HepG2 (cell line): ENCODE data around the gene ACACB. TPM values are rescaled to one million over a fixed set of nuclear protein-coding genes. Genes with fewer than 3 reads are reported as not detected.
A peak's percentile ranks its signal among the peaks of the same experiment; 100 is the strongest.

Experiments
- CBX5 ChIP-seq: sonication (generic); formaldehyde crosslinking; IDR thresholded peaks from 2 replicates; pipeline ENCODE4 v1.4.0; 2020; ENCODE audit warnings: missing genetic modification reagents, borderline replicate concordance
- ELF3 ChIP-seq: IDR thresholded peaks from 2 replicates; pipeline ENCODE4 v1.6.1; 2016; ENCODE audit warnings: missing genetic modification reagents, missing compliant biosample characterization
- ETV5 ChIP-seq: IDR thresholded peaks from 2 replicates; pipeline ENCODE4 v1.6.1; 2018; ENCODE audit warnings: missing biosample characterization, missing genetic modification reagents, inconsistent platforms, borderline replicate concordance
- FOXK1 ChIP-seq: sonication (generic); formaldehyde crosslinking; IDR thresholded peaks from 2 replicates; pipeline ENCODE4 v1.4.0; 2020; ENCODE audit warnings: low read depth, missing genetic modification reagents, borderline replicate concordance
- HDAC2 ChIP-seq: sonication (generic); formaldehyde crosslinking; IDR thresholded peaks from 2 replicates; pipeline ENCODE4 v1.4.0; 2020; ENCODE audit warnings: missing genetic modification reagents
- HIVEP1 ChIP-seq: sonication (generic); formaldehyde crosslinking; IDR thresholded peaks from 2 replicates; pipeline ENCODE4 v1.4.0; 2020; ENCODE audit warnings: mild to moderate bottlenecking, missing genetic modification reagents
- HNRNPK ChIP-seq: fragments of 200-400 bp; formaldehyde crosslinking; IDR thresholded peaks from 2 replicates; pipeline ENCODE4 v1.6.1; 2018; ENCODE audit warnings: low read length, low read depth, moderate library complexity, mild to moderate bottlenecking; ENCODE audit not compliant: poor library complexity, severe bottlenecking
- KAT8 ChIP-seq: IDR thresholded peaks from 2 replicates; pipeline ENCODE4 v1.6.1; 2016; ENCODE audit warnings: missing genetic modification reagents, missing compliant biosample characterization
- MAFF ChIP-seq: IDR thresholded peaks from 2 replicates; pipeline ENCODE4 v1.6.1; 2011; ENCODE audit warnings: low read depth, low read length, improper control_type of control experiment
- SOX6 ChIP-seq, 2 experiments: fragments of 450-650 bp in 1 of 2; sonication (generic) in 1 of 2; formaldehyde crosslinking in 1 of 2; IDR thresholded peaks; 2 replicates each; pipeline versions ENCODE4 v1.4.0 to v1.6.1; 2017 to 2020; ENCODE audit warnings: antibody characterized with exemption in 1 of 2, mild to moderate bottlenecking in 1 of 2, missing genetic modification reagents in 1 of 2
- ZFP41 ChIP-seq: sonication (generic); formaldehyde crosslinking; IDR thresholded peaks from 2 replicates; pipeline ENCODE4 v1.4.0; 2020; ENCODE audit warnings: mild to moderate bottlenecking, missing genetic modification reagents, borderline replicate concordance
- ZFYVE20 ChIP-seq: sonication (generic); formaldehyde crosslinking; IDR thresholded peaks from 2 replicates; pipeline ENCODE4 v1.8.0; 2023; ENCODE audit warnings: low read depth, mild to moderate bottlenecking, moderate library complexity, missing genetic modification reagents, borderline replicate concordance
- ZKSCAN1 ChIP-seq: fragments of 150-350 bp; IDR thresholded peaks from 2 replicates; pipeline ENCODE4 v1.6.1; 2014; ENCODE audit warnings: low read length
- ZNF567 ChIP-seq: sonication (generic); formaldehyde crosslinking; IDR thresholded peaks from 2 replicates; pipeline ENCODE4 v1.8.1; 2023; ENCODE audit warnings: mild to moderate bottlenecking, missing genetic modification reagents, borderline replicate concordance
- polyA plus RNA-seq, 8 experiments: library from polyadenylated mRNA; depleted of rRNA in 3 of 8; stranded (reverse) in 7 of 8; unstranded in 1 of 8; fragments of >200 nt; fragmentation: Illumina TruSeq in 4 of 8; extraction: Trizol in 4 of 8; gene quantifications; 2 replicates each; pipeline versions ENCODE4 v1.2.1 to v1.2.3, GENCODE V29; 2011 to 2016; ENCODE audit warnings: low read depth in 4 of 8, missing spikeins in 1 of 8, mixed read lengths in 1 of 8; ENCODE audit not compliant: insufficient read depth in 1 of 8
- total RNA-seq, 5 experiments: library from RNA; depleted of rRNA; stranded (reverse); fragments of >200 nt; fragmentation: Illumina TruSeq; extraction: Trizol; gene quantifications; 2 replicates each; pipeline ENCODE4 v1.2.3, GENCODE V29; 2016; ENCODE audit warnings: low read depth in 1 of 5
- TF ChIP-seq, protein P1 (sequence below): sonication (generic); formaldehyde crosslinking; IDR thresholded peaks from 2 replicates; pipeline ENCODE4 v1.4.0; 2020; ENCODE audit warnings: missing genetic modification reagents, borderline replicate concordance
- TF ChIP-seq, protein P2 (sequence below): sonication (generic); formaldehyde crosslinking; IDR thresholded peaks from 2 replicates; pipeline ENCODE4 v1.8.0; 2022; ENCODE audit warnings: mild to moderate bottlenecking, missing genetic modification reagents, borderline replicate concordance
- TF ChIP-seq, protein P3 (sequence below): sonication (generic); formaldehyde crosslinking; IDR thresholded peaks from 2 replicates; pipeline ENCODE4 v1.5.1; 2020; ENCODE audit warnings: mild to moderate bottlenecking, missing genetic modification reagents, moderate library complexity
- TF ChIP-seq, protein P4 (sequence below): sonication (generic); formaldehyde crosslinking; IDR thresholded peaks from 2 replicates; pipeline ENCODE4 v1.5.0; 2020; ENCODE audit warnings: missing genetic modification reagents

The ACACB gene
- total and polyA plus RNA-seq, 2 of the 13 experiments (the other 11 are each of a cell fraction or from before 2014, with no cell fraction given), result 6.2 to 8.6 TPM

DNA sequence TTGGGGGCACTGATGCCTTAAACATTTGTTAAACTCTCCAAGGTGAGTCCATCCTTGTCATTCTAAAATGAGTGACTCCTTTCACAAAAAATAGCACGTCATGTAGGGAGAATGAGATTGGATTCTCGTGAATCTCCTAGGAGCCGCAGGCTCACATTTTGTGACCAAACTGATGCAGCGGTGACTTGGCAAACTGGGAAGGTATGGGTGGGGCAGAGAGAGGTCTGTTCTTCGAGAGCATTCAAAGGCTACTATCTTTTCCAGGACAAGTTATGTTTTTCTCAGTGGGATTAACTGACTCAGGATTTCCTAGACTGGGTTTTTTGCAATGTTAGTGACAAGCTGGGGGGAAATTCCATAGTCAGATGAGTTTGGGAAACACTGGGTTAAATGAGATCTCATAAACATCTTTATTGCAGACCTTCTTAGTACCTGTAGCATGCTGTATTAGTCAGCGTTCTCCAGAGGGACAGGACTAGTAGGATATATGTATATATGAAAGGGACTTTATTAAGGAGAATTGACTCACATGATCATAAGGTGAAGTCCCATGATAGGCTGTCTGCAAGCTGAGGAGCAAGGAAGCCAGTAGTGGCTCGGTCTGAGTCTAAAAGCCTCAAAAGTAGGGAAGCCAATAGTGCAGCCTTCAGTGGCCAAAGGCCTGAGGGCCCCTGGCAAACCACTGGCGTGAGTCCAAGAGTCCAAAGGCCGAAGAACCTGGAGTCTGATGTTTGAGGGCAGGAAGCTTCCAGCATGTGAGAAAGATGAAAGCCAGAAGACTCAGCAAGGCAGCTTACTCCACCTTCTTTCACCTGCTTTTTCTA, 131.7 kb downstream of the ACACB start (continued):
- TF ChIP-seq ZKSCAN1 (no peak), HNRNPK (no peak), CBX5 (CRISPR knock-in tag) (peak; percentile 28; the same call in 1 of the 2 replicates), ZNF567 (CRISPR knock-in tag) (no peak), FOXK1 (CRISPR knock-in tag) (0 out of 2 replicates have a peak, but pooled peaks have one; percentile 32), KAT8 (CRISPR knock-in tag) (peak; percentile 52; the same call in 1 of the 2 replicates), ETV5 (CRISPR knock-in tag) (peak; percentile 54; the same call in 1 of the 2 replicates), HDAC2 (CRISPR knock-in tag) (0 out of 2 replicates have a peak, but pooled peaks have one; percentile 18), MAFF (no peak), ZFP41 (no peak), SOX6 (IDR thresholded peaks at IDR 0.05) (no peak), SOX6 (CRISPR knock-in tag; IDR thresholded peaks at IDR 0.05) (peak; percentile 58), ZFYVE20 (no peak), HIVEP1 (CRISPR knock-in tag) (no peak), ELF3 (CRISPR knock-in tag) (peak; percentile 37; the same call in 1 of the 2 replicates)
- TF ChIP-seq, protein P1, sequence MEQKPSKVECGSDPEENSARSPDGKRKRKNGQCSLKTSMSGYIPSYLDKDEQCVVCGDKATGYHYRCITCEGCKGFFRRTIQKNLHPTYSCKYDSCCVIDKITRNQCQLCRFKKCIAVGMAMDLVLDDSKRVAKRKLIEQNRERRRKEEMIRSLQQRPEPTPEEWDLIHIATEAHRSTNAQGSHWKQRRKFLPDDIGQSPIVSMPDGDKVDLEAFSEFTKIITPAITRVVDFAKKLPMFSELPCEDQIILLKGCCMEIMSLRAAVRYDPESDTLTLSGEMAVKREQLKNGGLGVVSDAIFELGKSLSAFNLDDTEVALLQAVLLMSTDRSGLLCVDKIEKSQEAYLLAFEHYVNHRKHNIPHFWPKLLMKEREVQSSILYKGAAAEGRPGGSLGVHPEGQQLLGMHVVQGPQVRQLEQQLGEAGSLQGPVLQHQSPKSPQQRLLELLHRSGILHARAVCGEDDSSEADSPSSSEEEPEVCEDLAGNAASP, result no peak
- TF ChIP-seq, protein P2, sequence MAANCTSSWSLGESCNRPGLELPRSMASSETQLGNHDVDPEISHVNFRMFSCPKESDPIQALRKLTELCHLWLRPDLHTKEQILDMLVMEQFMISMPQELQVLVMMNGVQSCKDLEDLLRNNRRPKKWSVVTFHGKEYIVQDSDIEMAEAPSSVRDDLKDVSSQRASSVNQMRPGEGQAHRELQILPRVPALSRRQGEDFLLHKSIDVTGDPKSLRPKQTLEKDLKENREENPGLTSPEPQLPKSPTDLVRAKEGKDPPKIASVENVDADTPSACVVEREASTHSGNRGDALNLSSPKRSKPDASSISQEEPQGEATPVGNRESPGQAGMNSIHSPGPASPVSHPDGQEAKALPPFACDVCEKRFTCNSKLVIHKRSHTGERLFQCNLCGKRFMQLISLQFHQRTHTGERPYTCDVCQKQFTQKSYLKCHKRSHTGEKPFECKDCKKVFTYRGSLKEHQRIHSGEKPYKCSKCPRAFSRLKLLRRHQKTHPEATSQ (CRISPR knock-in tag), result no peak
- TF ChIP-seq, protein P3, sequence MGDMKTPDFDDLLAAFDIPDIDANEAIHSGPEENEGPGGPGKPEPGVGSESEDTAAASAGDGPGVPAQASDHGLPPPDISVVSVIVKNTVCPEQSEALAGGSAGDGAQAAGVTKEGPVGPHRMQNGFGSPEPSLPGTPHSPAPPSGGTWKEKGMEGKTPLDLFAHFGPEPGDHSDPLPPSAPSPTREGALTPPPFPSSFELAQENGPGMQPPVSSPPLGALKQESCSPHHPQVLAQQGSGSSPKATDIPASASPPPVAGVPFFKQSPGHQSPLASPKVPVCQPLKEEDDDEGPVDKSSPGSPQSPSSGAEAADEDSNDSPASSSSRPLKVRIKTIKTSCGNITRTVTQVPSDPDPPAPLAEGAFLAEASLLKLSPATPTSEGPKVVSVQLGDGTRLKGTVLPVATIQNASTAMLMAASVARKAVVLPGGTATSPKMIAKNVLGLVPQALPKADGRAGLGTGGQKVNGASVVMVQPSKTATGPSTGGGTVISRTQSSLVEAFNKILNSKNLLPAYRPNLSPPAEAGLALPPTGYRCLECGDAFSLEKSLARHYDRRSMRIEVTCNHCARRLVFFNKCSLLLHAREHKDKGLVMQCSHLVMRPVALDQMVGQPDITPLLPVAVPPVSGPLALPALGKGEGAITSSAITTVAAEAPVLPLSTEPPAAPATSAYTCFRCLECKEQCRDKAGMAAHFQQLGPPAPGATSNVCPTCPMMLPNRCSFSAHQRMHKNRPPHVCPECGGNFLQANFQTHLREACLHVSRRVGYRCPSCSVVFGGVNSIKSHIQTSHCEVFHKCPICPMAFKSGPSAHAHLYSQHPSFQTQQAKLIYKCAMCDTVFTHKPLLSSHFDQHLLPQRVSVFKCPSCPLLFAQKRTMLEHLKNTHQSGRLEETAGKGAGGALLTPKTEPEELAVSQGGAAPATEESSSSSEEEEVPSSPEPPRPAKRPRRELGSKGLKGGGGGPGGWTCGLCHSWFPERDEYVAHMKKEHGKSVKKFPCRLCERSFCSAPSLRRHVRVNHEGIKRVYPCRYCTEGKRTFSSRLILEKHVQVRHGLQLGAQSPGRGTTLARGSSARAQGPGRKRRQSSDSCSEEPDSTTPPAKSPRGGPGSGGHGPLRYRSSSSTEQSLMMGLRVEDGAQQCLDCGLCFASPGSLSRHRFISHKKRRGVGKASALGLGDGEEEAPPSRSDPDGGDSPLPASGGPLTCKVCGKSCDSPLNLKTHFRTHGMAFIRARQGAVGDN (CRISPR knock-in tag), result peak; percentile 55
- TF ChIP-seq, protein P4, sequence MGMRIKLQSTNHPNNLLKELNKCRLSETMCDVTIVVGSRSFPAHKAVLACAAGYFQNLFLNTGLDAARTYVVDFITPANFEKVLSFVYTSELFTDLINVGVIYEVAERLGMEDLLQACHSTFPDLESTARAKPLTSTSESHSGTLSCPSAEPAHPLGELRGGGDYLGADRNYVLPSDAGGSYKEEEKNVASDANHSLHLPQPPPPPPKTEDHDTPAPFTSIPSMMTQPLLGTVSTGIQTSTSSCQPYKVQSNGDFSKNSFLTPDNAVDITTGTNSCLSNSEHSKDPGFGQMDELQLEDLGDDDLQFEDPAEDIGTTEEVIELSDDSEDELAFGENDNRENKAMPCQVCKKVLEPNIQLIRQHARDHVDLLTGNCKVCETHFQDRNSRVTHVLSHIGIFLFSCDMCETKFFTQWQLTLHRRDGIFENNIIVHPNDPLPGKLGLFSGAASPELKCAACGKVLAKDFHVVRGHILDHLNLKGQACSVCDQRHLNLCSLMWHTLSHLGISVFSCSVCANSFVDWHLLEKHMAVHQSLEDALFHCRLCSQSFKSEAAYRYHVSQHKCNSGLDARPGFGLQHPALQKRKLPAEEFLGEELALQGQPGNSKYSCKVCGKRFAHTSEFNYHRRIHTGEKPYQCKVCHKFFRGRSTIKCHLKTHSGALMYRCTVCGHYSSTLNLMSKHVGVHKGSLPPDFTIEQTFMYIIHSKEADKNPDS, result no peak
